Liver (tissue), 9 donors: ENCODE measurements around the gene C11orf86. TPM values are rescaled to one million over a fixed set of nuclear protein-coding genes. Genes with fewer than 3 reads are reported as not detected.

Experiments used
- DNase-seq: peaks from one replicate; pipeline ENCODE4 v3.0.0-alpha.2; 2017; ENCODE audit warnings: low spot score
- H3K27ac ChIP-seq, 2 donors: one replicate each; pipeline ENCODE4 v1.7.0; 2013; ENCODE audit warnings: inconsistent platforms in 2 of 2, low read length in 2 of 2, control low read depth in 1 of 2, low read depth in 1 of 2, mild to moderate bottlenecking in 1 of 2
- H3K27me3 ChIP-seq, 4 donors: one replicate each; pipeline versions ENCODE4 v1.6.1 to v1.7.0; 2013; ENCODE audit warnings: low read length in 3 of 4, inconsistent platforms in 1 of 4, mild to moderate bottlenecking in 1 of 4, moderate library complexity in 1 of 4; ENCODE audit not compliant: control insufficient read depth in 4 of 4, insufficient read depth in 4 of 4
- H3K36me3 ChIP-seq, 4 donors: one replicate each; pipeline versions ENCODE4 v1.6.1 to v1.7.0; 2013; ENCODE audit warnings: low read length in 3 of 4, mild to moderate bottlenecking in 3 of 4, low read depth in 1 of 4, moderate library complexity in 1 of 4; ENCODE audit not compliant: control insufficient read depth in 4 of 4, insufficient read depth in 3 of 4
- H3K4me1 ChIP-seq, 4 donors: one replicate each; pipeline versions ENCODE4 v1.6.1 to v1.7.0; 2013; ENCODE audit warnings: low read length in 3 of 4, mild to moderate bottlenecking in 3 of 4, moderate library complexity in 1 of 4; ENCODE audit not compliant: control insufficient read depth in 4 of 4, insufficient read depth in 4 of 4
- H3K4me3 ChIP-seq, 3 donors: one replicate each; pipeline versions ENCODE4 v1.6.1 to v1.7.0; 2013; ENCODE audit warnings: low read length in 3 of 3, control low read depth in 1 of 3, low read depth in 1 of 3, mild to moderate bottlenecking in 1 of 3
- H3K9ac ChIP-seq, 2 donors: one replicate each; pipeline ENCODE4 v1.7.0; 2013; ENCODE audit warnings: low read length in 2 of 2, mild to moderate bottlenecking in 2 of 2, moderate library complexity in 2 of 2, control low read depth in 1 of 2, low read depth in 1 of 2
- H3K9me3 ChIP-seq, 4 donors: one replicate each; pipeline versions ENCODE4 v1.6.1 to v1.7.0; 2013; ENCODE audit warnings: low read length in 3 of 4; ENCODE audit not compliant: control insufficient read depth in 4 of 4
- EGR1 ChIP-seq, 2 donors: IDR thresholded peaks; 2 replicates each; pipeline ENCODE4 v1.6.1; 2016 to 2018; ENCODE audit warnings: antibody characterized with exemption in 2 of 2, low read depth in 2 of 2
- FOXA1 ChIP-seq: IDR thresholded peaks from 2 replicates; pipeline ENCODE4 v1.6.1; 2016; ENCODE audit warnings: antibody characterized with exemption
- FOXA2 ChIP-seq: IDR thresholded peaks from 2 replicates; pipeline ENCODE4 v1.6.1; 2016; ENCODE audit warnings: antibody characterized with exemption
- GABPA ChIP-seq, 2 donors: IDR thresholded peaks in 1 of 2; conservative IDR thresholded peaks in 1 of 2; 2 replicates each; pipeline ENCODE4 v1.6.1; 2016; ENCODE audit warnings: antibody characterized with exemption in 2 of 2, mild to moderate bottlenecking in 1 of 2, moderate library complexity in 1 of 2
- HNF4A ChIP-seq, 2 donors: conservative IDR thresholded peaks; 2 replicates each; pipeline ENCODE4 v1.6.1; 2016; ENCODE audit warnings: antibody characterized with exemption in 2 of 2, mild to moderate bottlenecking in 2 of 2
- HNF4G ChIP-seq: IDR thresholded peaks from 2 replicates; pipeline ENCODE4 v1.6.1; 2016; ENCODE audit warnings: antibody characterized with exemption
- JUND ChIP-seq, 2 donors: IDR thresholded peaks; 2 replicates each; pipeline ENCODE4 v1.6.1; 2016; ENCODE audit warnings: antibody characterized with exemption in 2 of 2
- NR2F2 ChIP-seq: IDR thresholded peaks from 2 replicates; pipeline ENCODE4 v1.6.1; 2016; ENCODE audit warnings: antibody characterized with exemption
- RAD21 ChIP-seq, 2 donors: IDR thresholded peaks; 2 replicates each; pipeline ENCODE4 v1.6.1; 2016; ENCODE audit warnings: antibody characterized with exemption in 2 of 2, mild to moderate bottlenecking in 2 of 2
- RXRA ChIP-seq, 2 donors: IDR thresholded peaks; 2 replicates each; pipeline ENCODE4 v1.6.1; 2017 to 2018; ENCODE audit warnings: antibody characterized with exemption in 2 of 2, mild to moderate bottlenecking in 1 of 2
- SP1 ChIP-seq: IDR thresholded peaks from 2 replicates; pipeline ENCODE4 v1.6.1; 2018; ENCODE audit warnings: antibody characterized with exemption, mild to moderate bottlenecking
- TAF1 ChIP-seq: conservative IDR thresholded peaks from 2 replicates; pipeline ENCODE4 v1.6.1; 2016; ENCODE audit warnings: antibody characterized with exemption, mild to moderate bottlenecking
- YY1 ChIP-seq: IDR thresholded peaks from 2 replicates; pipeline ENCODE4 v1.6.1; 2016; ENCODE audit warnings: antibody characterized with exemption, mild to moderate bottlenecking
- WGBS: extraction: QIAGEN DNeasy Blood & Tissue Kit; methylation state at CpG from one replicate; pipeline ENCODE4 v1.1.7; 2013; 5-methylcytosine and 5-hydroxymethylcytosine counted together
- polyA plus RNA-seq, 2 donors: library from polyadenylated mRNA; stranded (reverse) in 1 of 2; unstranded in 1 of 2; fragments of 200-250 nt in 1 of 2; fragments of >200 nt in 1 of 2; fragmentation: Nextera tagmentation in 1 of 2; extraction: Ambion mirVana in 1 of 2; gene quantifications; one replicate each; pipeline versions ENCODE4 v1.2.1 to v1.2.3, GENCODE V29; 2013 to 2015
- total RNA-seq, 2 donors: library from RNA; depleted of rRNA; stranded (reverse); fragments of >200 nt; gene quantifications; one replicate each; pipeline ENCODE4 v1.2.3, GENCODE V29; 2014
- TF ChIP-seq, protein P1 (sequence below): IDR thresholded peaks from 2 replicates; pipeline ENCODE4 v1.6.1; 2016; ENCODE audit warnings: antibody characterized with exemption
- TF ChIP-seq, protein P2 (sequence below): IDR thresholded peaks from 2 replicates; pipeline ENCODE4 v1.6.1; 2016; ENCODE audit warnings: antibody characterized with exemption
- TF ChIP-seq, protein P3 (sequence below): IDR thresholded peaks from 2 replicates; pipeline ENCODE4 v1.6.1; 2016; ENCODE audit warnings: antibody characterized with exemption, mild to moderate bottlenecking
- TF ChIP-seq, protein P4 (sequence below): fragments of 150-350 bp; IDR thresholded peaks from 2 replicates; pipeline ENCODE4 v1.5.1; 2017; ENCODE audit warnings: improper control_type of control experiment, low read depth, low read length; ENCODE audit not compliant: missing input control
- donor health status: healthy.
- donor health status: healthy.
- donor health status: healthy.
- donor health status: healthy.
- donor health status: healthy.

C11orf86 gene
- total and polyA plus RNA-seq, 4 donors: 0.18 TPM; not detected in 3

DNA sequence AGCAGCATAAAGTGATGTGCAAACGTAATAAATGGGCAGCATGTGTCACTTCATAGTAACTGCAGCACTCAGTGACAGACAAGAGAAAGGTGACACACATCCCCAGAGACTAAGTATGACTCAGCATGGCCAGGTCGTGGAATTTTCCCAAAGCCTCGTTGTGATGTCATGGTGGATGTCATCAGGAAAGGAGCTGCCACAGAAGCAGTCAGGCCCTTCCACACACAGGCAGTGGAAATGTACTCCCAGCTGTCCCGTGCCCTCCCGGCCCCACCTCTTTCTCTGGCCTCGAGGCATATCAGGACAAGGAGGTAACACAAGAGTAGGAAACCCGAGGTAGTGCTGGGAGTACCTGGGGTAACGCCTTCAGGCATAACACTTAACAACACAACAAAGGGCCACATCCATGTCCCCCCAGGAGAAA, 25.0 kb upstream of the C11orf86 start:
- TF ChIP-seq JUND (IDR thresholded peaks at IDR 0.05) (peak; percentile 67 to 80), SP1 (peak; percentile 47), RXRA (IDR thresholded peaks at IDR 0.05) (peak; percentile 18 to 44), RAD21 (IDR thresholded peaks at IDR 0.05) (peak in 1 of 2 donors; percentile 23), NR2F2 (no peak), HNF4A (conservative IDR thresholded peaks at IDR 0.05) (peak; percentile 16), EGR1 (IDR thresholded peaks at IDR 0.05; ENCODE audit: low read depth in 2 of 2) (no peak), YY1 (no peak), FOXA2 (no peak), HNF4G (no peak)
- TF ChIP-seq, protein P1, sequence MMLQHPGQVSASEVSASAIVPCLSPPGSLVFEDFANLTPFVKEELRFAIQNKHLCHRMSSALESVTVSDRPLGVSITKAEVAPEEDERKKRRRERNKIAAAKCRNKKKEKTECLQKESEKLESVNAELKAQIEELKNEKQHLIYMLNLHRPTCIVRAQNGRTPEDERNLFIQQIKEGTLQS: peak; percentile 54
- TF ChIP-seq, protein P2, sequence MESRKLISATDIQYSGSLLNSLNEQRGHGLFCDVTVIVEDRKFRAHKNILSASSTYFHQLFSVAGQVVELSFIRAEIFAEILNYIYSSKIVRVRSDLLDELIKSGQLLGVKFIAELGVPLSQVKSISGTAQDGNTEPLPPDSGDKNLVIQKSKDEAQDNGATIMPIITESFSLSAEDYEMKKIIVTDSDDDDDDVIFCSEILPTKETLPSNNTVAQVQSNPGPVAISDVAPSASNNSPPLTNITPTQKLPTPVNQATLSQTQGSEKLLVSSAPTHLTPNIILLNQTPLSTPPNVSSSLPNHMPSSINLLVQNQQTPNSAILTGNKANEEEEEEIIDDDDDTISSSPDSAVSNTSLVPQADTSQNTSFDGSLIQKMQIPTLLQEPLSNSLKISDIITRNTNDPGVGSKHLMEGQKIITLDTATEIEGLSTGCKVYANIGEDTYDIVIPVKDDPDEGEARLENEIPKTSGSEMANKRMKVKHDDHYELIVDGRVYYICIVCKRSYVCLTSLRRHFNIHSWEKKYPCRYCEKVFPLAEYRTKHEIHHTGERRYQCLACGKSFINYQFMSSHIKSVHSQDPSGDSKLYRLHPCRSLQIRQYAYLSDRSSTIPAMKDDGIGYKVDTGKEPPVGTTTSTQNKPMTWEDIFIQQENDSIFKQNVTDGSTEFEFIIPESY: no peak
- Histone ChIP-seq H3K27me3 (no peaks in the 10 kb centered on the region), H3K4me3 (no peak overlapping the region), H3K27ac (peak overlapping the region; percentile 64 to 76), H3K36me3 (peaks cover 1 to 13% (median 3%) of the 10 kb centered on the region in 4 donors), H3K9me3 (no peaks in the 10 kb centered on the region), H3K9ac (no peak overlapping the region), H3K4me1 (peaks cover 9 to 27% (median 18%) of the 10 kb centered on the region in 4 donors)
- DNase-seq: no peak
- WGBS: 57% methylated on average over 8 of the region's 8 CpGs

DNA sequence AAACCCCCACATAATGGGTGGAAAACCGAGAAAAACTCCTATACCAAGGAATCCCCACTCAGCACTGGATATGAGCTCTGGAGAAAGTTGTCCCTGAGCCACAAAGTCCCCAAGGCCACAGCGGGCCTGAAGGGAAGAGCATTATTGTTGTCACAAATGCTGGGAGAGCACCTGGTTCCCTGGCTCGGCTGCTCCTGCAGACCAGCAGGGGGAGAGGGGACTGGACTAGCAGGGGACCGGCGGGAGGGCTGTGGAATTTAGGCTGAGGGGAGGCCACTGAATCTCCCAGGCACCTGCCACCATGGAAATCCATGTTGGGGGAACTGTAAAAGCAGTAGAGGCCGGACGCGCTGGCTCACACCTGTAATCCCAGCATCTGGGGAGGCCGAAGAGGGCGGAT, 24.0 kb upstream of the C11orf86 start:
- H3K27me3 ChIP-seq: no peaks in the 10 kb centered on the region
- peaks cover 0 to 13% (median 3%) of the 10 kb centered on the region in 4 donors for H3K36me3 ChIP-seq
- no peak overlapping the region for H3K4me3 ChIP-seq
- 97% methylated on average over 10 of the region's 10 CpGs for WGBS
- no peak for TF ChIP-seq FOXA2
- TF ChIP-seq RXRA (IDR thresholded peaks at IDR 0.05): no peak
- TF ChIP-seq GABPA (IDR thresholded peaks at IDR 0.05 in 1 of 2, conservative IDR thresholded peaks at IDR 0.05 in 1 of 2): no peak
- TF ChIP-seq EGR1 (IDR thresholded peaks at IDR 0.05; ENCODE audit: low read depth in 2 of 2): no peak
- no peak for TF ChIP-seq TAF1
- TF ChIP-seq HNF4G: no peak
- TF ChIP-seq, protein P3, sequence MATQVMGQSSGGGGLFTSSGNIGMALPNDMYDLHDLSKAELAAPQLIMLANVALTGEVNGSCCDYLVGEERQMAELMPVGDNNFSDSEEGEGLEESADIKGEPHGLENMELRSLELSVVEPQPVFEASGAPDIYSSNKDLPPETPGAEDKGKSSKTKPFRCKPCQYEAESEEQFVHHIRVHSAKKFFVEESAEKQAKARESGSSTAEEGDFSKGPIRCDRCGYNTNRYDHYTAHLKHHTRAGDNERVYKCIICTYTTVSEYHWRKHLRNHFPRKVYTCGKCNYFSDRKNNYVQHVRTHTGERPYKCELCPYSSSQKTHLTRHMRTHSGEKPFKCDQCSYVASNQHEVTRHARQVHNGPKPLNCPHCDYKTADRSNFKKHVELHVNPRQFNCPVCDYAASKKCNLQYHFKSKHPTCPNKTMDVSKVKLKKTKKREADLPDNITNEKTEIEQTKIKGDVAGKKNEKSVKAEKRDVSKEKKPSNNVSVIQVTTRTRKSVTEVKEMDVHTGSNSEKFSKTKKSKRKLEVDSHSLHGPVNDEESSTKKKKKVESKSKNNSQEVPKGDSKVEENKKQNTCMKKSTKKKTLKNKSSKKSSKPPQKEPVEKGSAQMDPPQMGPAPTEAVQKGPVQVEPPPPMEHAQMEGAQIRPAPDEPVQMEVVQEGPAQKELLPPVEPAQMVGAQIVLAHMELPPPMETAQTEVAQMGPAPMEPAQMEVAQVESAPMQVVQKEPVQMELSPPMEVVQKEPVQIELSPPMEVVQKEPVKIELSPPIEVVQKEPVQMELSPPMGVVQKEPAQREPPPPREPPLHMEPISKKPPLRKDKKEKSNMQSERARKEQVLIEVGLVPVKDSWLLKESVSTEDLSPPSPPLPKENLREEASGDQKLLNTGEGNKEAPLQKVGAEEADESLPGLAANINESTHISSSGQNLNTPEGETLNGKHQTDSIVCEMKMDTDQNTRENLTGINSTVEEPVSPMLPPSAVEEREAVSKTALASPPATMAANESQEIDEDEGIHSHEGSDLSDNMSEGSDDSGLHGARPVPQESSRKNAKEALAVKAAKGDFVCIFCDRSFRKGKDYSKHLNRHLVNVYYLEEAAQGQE: no peak
- TF ChIP-seq FOXA1: no peak
- no peak for TF ChIP-seq SP1
- TF ChIP-seq, protein P4, sequence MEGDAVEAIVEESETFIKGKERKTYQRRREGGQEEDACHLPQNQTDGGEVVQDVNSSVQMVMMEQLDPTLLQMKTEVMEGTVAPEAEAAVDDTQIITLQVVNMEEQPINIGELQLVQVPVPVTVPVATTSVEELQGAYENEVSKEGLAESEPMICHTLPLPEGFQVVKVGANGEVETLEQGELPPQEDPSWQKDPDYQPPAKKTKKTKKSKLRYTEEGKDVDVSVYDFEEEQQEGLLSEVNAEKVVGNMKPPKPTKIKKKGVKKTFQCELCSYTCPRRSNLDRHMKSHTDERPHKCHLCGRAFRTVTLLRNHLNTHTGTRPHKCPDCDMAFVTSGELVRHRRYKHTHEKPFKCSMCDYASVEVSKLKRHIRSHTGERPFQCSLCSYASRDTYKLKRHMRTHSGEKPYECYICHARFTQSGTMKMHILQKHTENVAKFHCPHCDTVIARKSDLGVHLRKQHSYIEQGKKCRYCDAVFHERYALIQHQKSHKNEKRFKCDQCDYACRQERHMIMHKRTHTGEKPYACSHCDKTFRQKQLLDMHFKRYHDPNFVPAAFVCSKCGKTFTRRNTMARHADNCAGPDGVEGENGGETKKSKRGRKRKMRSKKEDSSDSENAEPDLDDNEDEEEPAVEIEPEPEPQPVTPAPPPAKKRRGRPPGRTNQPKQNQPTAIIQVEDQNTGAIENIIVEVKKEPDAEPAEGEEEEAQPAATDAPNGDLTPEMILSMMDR: no peak
- peaks cover 9 to 34% (median 23%) of the 10 kb centered on the region in 4 donors for H3K4me1 ChIP-seq
- DNase-seq: no peak
- H3K9me3 ChIP-seq: no peaks in the 10 kb centered on the region
- peak overlapping the region in 1 of 2 donors; percentile 36 for H3K9ac ChIP-seq
- H3K27ac ChIP-seq: peak overlapping the region in 1 of 2 donors; percentile 76
